ENCODE measurements around the gene LCP2. TPM values are rescaled to one million over a fixed set of nuclear protein-coding genes. Genes with fewer than 3 reads are reported as not detected.

The LCP2 gene
- total and polyA plus RNA-seq, 5 experiments from 2014 or later: 119 to 311 (median 227) TPM

DNA sequence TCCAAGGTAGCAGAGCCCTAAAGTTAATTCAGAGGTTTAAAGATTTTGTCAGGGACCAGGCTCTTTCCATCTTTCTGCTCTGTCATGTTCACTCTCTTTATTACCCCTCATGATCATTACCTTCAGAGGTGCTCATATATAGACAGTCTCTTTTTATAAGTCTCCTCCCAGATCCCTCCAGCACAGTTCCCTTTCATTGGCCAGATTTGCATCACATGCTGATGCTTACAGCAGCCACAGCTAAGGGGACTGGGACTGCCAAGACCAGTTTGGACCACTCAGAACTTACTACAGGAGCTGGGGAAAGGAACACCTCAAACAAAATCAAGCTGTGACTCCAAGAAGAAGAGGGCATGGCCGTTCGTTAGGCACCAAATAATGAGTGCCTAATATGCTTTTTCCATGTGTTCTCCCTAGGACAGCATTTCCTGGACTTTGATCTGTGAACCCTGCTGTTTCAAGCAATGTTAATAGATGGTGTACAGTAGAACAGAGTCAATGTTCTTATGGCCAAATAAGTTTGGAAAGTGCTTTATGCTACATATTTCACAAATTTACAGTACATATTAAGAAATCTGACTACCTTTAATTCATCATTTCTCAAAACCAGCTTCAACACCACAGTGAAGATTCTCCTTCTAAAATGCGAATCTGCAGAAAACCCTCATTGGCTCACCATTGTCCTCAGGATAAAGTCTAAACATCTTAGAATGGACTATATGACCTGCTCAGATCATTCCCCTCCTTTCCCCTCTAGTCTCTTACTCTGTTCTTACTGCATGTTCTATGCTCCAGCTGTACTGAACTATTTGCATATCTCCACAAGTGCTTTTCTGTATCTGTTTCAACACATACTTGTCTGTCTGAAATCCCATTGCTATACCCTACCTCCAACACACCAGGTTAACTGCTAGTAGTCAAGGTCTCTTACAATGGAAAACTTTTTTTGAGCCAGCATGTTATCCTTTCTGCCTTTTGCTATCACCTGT lies 61.4 kb downstream of the LCP2 start:
- H3K36me3 Mint-ChIP-seq: peaks cover 0 to 2% (median 2%) of the 10 kb centered on the region in 3 donors
- H3K9me3 Mint-ChIP-seq: peaks cover 0 to 4% (median 0%) of the 10 kb centered on the region in 9 donors
- ATAC-seq (peak in 1 of 2 donors; percentile 25), DNase-seq (no peak)
- peaks cover 0 to 26% (median 16%) of the 10 kb centered on the region in 4 donors for H3K4me1 Mint-ChIP-seq
- no peaks in the 10 kb centered on the region for H3K27me3 Mint-ChIP-seq
- H3K4me3 Mint-ChIP-seq: no peak overlapping the region
- POLR2A ChIA-PET: interaction anchor here (0.7 to 1.1 kb wide), 2 partner anchors 27 to 43 kb away, joined by 3 to 4 read pairs; no protein-coding TSS in a partner anchor
- peak overlapping the region in 9 of 10 donors; percentile 6 to 82 (median 49) for H3K27ac Mint-ChIP-seq

DNA sequence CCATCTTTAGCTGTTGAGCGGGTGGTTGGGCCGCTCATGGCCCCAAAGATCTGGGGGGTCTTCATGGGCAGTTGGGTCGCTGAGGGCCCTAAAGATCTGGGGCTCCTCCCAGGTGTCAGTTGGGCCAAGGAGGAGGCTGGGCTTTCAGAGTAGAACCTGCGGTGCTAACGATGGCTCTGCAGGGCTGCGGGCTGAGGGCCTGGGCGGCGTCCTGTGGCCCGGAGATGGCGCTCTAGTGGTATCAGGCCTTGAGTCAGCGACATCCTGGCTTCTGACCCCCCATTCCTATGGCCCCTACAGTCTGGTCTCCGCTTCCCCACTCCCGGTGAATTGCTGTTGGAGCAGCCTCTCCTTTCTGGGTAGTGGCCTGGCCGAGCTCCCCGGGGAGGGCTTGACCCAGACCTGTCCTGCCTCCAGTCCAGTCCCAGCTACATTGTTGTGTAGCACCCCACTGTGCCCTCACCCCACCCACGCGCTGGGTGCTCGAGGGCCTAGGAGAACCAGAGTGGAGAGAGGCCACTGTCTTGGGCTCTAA lies 64.2 kb downstream of the LCP2 start:
- H3K9me3 Mint-ChIP-seq: no peaks in the 10 kb centered on the region
- POLR2A ChIA-PET: no interaction called here
- H3K36me3 Mint-ChIP-seq: peaks cover 0 to 2% (median 2%) of the 10 kb centered on the region in 3 donors

DNA sequence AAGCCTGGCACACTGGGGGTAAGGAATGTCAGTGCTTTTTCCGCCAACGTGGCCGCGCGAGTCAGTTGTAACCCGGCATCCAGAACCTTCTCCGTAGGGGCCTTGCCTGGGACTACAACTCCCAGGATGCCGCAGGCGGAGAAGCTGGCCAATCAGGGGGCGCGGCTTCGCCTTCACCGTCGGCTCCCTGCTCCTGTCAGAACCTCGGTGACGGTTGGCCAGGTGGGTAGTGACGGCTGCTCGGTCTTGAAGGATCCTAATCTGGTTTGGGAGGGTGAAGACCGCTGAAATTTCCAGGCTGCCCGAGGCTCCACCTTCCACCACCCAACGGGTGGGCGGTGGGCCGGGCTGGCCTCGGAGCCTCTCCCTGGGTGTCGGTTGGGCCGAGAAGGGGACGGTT lies 64.8 kb downstream of the LCP2 start, which contains the start of gene C5orf58:
Gene C5orf58 (plus strand): TSS at position 200 of the 400 bp plus-strand sequence. CDS start 1,992 bp downstream, outside the sequence.
- DNase-seq: no peak
- peaks cover 0 to 2% (median 0%) of the 10 kb centered on the region in 3 donors for H3K36me3 Mint-ChIP-seq
- no peak for ATAC-seq
- no peaks in the 10 kb centered on the region for H3K9me3 Mint-ChIP-seq
- H3K27me3 Mint-ChIP-seq: no peaks in the 10 kb centered on the region
- H3K4me1 Mint-ChIP-seq: peaks cover 0 to 13% (median 9%) of the 10 kb centered on the region in 4 donors
- H3K4me3 Mint-ChIP-seq: peak within 1 kb of the TSS in 1 of 10 donors; percentile 6
- POLR2A ChIA-PET: no interaction called here
- H3K27ac Mint-ChIP-seq: peak within 1 kb of the TSS in 2 of 10 donors; percentile 3 to 76

More for the DNA sequence above, 64.2 kb downstream of the LCP2 start:
- peaks cover 0 to 20% (median 13%) of the 10 kb centered on the region in 4 donors for H3K4me1 Mint-ChIP-seq
- H3K27me3 Mint-ChIP-seq: no peaks in the 10 kb centered on the region
- no peak for ATAC-seq
- peak overlapping the region in 1 of 10 donors; percentile 3 for H3K27ac Mint-ChIP-seq
- peak overlapping the region in 1 of 10 donors; percentile 6 for H3K4me3 Mint-ChIP-seq
- no peak for DNase-seq

DNA sequence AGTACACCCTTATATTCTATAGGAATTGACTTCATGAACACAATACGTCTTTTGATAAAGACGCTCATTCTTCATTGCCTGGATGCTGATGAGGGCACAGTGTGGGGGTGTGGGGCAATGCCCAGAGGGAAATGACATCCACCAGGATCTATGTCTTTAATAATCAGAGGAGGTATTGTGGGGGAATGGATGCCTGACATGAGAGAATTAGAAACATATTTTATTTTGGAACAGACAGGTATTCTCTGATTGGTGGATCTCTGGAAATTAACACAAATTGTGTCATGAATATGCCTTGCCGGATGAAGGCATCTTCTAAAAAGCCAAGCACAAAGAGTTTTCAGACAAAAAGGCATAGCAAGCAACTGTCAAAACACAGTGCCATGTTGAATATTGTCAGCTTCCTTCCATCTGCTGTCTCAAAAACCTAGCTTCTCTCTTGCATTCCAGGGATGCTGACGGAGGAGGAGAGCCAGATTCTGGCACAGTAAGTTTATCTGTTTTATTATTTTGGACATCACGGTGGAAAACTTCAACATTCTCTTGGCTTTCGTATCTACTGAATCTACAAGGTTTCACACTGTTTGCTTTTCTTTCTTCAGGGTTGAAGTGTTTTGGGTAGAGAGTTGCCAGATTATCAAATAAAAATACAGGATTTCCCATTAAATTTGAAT lies 68.7 kb downstream of the LCP2 start:
- Mint-ChIP-seq H3K4me3 (no peak overlapping the region), H3K27ac (peak overlapping the region in 1 of 10 donors; percentile 34), H3K9me3 (no peaks in the 10 kb centered on the region), H3K27me3 (no peaks in the 10 kb centered on the region), H3K36me3 (no peaks in the 10 kb centered on the region), H3K4me1 (peaks cover 3 to 5% (median 4%) of the 10 kb centered on the region in 4 donors)
- no peak for ATAC-seq
- DNase-seq: no peak
- POLR2A ChIA-PET: interaction anchor here (1.1 to 1.4 kb wide), 2 partner anchors 9 to 40 kb away, joined by 3 to 4 read pairs; no protein-coding TSS in a partner anchor

DNA sequence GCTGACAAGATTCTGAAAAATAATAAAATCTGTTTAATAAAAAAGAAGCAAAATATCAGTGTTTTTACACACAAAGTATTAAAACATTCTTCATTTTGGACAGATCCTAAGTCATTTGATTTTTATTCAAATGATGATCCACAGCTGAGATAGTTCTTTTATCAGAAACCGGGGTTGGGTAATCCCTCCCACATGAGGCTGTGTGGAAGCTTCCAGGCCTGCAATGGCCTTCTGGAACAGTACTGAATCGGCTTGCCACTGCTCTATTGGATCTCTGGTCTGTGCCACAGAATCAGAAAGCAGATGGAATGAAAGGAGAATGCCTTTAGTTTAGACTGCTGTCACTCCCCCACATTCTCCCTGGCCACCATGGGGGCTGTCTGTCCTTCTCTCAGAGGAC lies 70.9 kb downstream of the LCP2 start:
- H3K4me1 Mint-ChIP-seq: peaks cover 3 to 5% (median 4%) of the 10 kb centered on the region in 4 donors
- H3K9me3 Mint-ChIP-seq: no peaks in the 10 kb centered on the region
- DNase-seq (no peak), ATAC-seq (no peak)
- H3K4me3 Mint-ChIP-seq: no peak overlapping the region
- no peaks in the 10 kb centered on the region for H3K27me3 Mint-ChIP-seq
- H3K36me3 Mint-ChIP-seq: no peaks in the 10 kb centered on the region
- peak overlapping the region in 1 of 10 donors; percentile 52 for H3K27ac Mint-ChIP-seq
- POLR2A ChIA-PET: interaction anchor here (0.9 to 1.8 kb wide), 4 partner anchors 48 to 111 kb away, joined by 3 to 7 read pairs (median 3); no protein-coding TSS in a partner anchor

DNA sequence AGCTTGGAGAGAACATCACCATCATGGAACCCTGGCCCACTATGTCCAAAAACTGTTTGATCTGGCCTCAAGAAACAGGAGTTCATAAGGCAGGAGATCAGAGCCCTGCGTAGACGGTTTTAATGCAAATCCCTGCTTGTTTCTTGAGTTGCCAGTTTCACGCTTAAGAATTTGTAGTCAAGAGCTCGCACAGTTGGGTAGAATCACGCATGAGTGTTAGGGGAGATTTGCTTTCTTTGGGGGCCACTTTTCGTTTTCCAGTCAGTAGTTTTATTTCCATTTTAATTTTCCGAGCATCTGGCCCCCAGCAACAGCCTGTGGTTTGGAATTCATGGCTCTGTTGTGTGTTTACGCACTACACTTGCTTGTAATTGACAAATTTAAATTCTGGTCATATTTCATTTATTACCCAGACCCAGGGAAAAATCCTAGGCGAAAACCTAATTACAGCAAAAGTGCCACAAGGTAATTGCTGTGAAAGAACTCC lies 71.4 kb downstream of the LCP2 start:
- ATAC-seq (no peak), DNase-seq (no peak)
- Mint-ChIP-seq H3K9me3 (no peaks in the 10 kb centered on the region), H3K27me3 (no peaks in the 10 kb centered on the region), H3K4me3 (peak overlapping the region in 1 of 10 donors; percentile 43), H3K4me1 (peaks cover 3 to 5% (median 4%) of the 10 kb centered on the region in 4 donors), H3K36me3 (no peaks in the 10 kb centered on the region), H3K27ac (peak overlapping the region in 4 of 10 donors; percentile 10 to 76 (median 46))
- POLR2A ChIA-PET: interaction anchor here (0.6 to 2.1 kb wide), 7 partner anchors 41 to 112 kb away, joined by 3 to 13 read pairs (median 5); no protein-coding TSS in a partner anchor

DNA sequence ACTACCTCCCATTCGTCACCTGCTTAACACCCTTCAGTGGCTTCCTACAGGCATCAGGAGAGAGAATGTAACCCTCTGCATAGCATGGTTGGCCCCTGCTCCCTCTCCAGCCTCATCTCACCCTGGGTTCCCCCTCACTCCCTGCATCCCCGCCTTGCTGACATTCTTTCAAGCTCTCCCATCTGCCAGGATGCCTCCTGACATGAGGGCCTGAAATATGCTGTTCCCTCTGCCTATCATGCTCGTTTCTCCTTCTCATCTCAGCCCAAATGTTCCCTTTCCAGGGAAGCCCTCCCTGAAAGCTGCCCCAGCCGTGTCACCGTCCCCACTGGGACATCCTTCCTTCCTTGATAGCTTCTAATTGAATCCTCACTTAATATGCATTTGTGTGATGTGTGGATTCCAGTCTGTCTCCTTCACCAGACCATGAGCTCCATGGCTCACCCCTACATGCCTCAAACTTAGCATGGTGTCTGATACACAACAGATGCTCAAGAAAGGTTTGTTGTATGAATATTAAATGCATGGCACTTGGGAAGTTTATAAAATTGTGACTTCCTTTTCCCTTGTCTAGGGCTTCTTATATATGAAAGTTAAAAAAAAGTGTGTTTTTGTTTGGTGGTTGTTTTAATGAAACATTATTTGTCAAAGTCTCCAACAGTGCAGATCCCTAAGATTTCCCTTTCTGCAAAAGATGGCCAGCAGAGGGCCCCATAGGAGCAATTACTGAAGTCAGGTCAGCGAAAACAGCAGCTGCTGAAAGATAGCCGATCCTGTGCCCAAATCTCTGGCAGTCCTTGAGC lies 72.0 kb downstream of the LCP2 start:
- H3K4me1 Mint-ChIP-seq: peaks cover 3 to 5% (median 4%) of the 10 kb centered on the region in 4 donors
- DNase-seq (peak; percentile 44 to 87 (median 72)), ATAC-seq (peak; percentile 54 to 86)
- H3K27me3 Mint-ChIP-seq: no peaks in the 10 kb centered on the region
- peak overlapping the region in 1 of 10 donors; percentile 43 for H3K4me3 Mint-ChIP-seq
- no peaks in the 10 kb centered on the region for H3K36me3 Mint-ChIP-seq
- peak overlapping the region in 5 of 10 donors; percentile 10 to 76 (median 42) for H3K27ac Mint-ChIP-seq
- POLR2A ChIA-PET: interaction anchor here (0.6 to 2.1 kb wide), 7 partner anchors 41 to 113 kb away, joined by 3 to 13 read pairs (median 5); no protein-coding TSS in a partner anchor
- no peaks in the 10 kb centered on the region for H3K9me3 Mint-ChIP-seq

DNA sequence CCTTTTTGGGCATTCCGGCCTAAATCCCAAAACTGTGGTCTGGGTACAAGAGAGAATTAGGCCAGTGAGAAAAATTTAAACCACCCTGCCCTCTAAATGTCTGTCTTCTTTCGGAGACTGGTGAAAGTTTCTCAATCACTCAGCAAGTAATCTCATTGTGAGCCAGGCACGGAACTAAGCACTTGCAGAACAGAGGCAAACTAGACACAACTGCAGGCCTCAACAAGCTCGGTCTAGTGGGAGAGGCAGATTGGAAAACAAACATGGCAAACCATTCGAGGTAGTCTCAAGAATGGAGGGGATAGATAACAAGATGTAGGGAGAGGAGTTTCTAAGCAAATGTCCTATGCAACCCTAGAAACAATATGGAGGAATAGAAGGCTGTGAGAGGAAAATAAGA lies 73.7 kb downstream of the LCP2 start:
- Mint-ChIP-seq H3K9me3 (no peaks in the 10 kb centered on the region), H3K27ac (no peak overlapping the region), H3K4me1 (peaks cover 3 to 5% (median 4%) of the 10 kb centered on the region in 4 donors), H3K27me3 (no peaks in the 10 kb centered on the region), H3K36me3 (no peaks in the 10 kb centered on the region), H3K4me3 (no peak overlapping the region)
- POLR2A ChIA-PET: interaction anchor here (1.3 kb wide), 1 partner anchor 110 kb away, joined by 3 read pairs; no protein-coding TSS in a partner anchor
- ATAC-seq (no peak), DNase-seq (no peak)

DNA sequence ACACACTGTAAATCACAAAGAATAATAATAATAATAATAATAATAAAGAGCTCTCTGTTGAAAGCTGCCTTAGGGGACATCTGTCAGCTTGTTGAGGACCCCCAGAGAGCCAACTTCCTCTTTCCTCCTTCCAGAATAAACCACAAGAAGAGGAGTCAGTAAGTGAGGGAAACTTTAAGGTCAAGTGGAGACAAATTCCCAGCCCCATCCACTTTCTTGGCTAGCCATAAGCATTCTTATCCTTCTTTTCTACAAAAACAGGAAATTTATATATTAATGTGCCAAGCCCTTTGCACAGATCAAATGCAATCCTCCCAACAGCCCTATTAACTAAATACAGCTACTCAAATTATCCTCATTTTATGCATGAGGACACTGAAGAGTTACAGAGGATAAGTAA lies 74.2 kb downstream of the LCP2 start:
- no peak for ATAC-seq
- H3K4me1 Mint-ChIP-seq: peaks cover 3 to 5% (median 4%) of the 10 kb centered on the region in 4 donors
- H3K27ac Mint-ChIP-seq: no peak overlapping the region
- no peaks in the 10 kb centered on the region for H3K27me3 Mint-ChIP-seq
- POLR2A ChIA-PET: interaction anchor here (0.8 to 1.3 kb wide), 2 partner anchors 111 to 118 kb away, joined by 3 to 4 read pairs; no protein-coding TSS in a partner anchor
- no peak for DNase-seq
- no peaks in the 10 kb centered on the region for H3K36me3 Mint-ChIP-seq
- H3K4me3 Mint-ChIP-seq: no peak overlapping the region
- H3K9me3 Mint-ChIP-seq: no peaks in the 10 kb centered on the region

DNA sequence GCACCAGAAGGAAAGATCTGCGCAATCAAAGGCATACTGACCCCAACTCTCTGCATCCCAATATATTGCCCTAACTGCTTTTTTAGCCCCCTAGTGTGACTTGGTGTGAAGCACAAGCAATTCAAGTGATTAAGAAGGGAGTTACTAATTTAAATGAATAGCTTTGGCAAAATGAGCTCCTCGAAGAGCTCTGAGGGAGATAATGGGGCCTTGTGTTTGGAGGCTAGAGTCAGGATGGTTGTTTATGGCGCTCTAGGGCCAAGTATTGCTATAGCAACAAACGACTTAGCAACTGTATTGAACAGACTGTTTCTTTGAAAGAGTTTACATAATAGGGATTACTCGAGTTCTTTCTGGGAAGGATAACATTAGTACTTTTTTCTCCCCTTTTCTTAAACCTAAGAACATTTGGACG lies 76.2 kb downstream of the LCP2 start:
- no peaks in the 10 kb centered on the region for H3K27me3 Mint-ChIP-seq
- H3K4me1 Mint-ChIP-seq: peaks cover 3 to 5% (median 4%) of the 10 kb centered on the region in 4 donors
- POLR2A ChIA-PET: interaction anchor here (0.6 kb wide), 1 partner anchor 30 kb away, joined by 3 read pairs; no protein-coding TSS in a partner anchor
- ATAC-seq: no peak
- H3K36me3 Mint-ChIP-seq: no peaks in the 10 kb centered on the region
- H3K9me3 Mint-ChIP-seq: no peaks in the 10 kb centered on the region
- DNase-seq: no peak
- no peak overlapping the region for H3K27ac Mint-ChIP-seq
- no peak overlapping the region for H3K4me3 Mint-ChIP-seq

DNA sequence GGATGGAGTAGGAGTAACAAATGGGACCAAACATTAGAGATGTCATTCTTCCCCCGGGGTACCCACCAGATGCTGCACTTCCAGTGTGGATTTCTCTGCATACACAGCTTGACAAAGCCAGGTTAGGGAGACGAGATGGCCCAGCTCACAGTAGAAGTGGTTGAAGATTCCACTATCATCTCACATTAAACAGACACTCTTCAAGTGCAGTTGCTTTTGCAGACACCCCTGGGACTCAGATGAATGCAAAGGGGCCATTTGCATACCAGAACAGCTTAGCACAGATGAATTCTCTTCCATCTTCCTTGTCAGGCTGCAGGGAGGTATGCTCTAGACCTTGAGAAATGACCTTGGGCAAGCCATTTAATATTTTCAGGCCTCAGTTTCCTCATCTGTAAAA lies 77.4 kb downstream of the LCP2 start:
- POLR2A ChIA-PET: no interaction called here
- no peaks in the 10 kb centered on the region for H3K4me1 Mint-ChIP-seq
- no peak overlapping the region for H3K27ac Mint-ChIP-seq

More for the DNA sequence above, 77.4 kb downstream of the LCP2 start:
- Mint-ChIP-seq H3K27me3 (peaks cover 0 to 3% (median 0%) of the 10 kb centered on the region in 5 donors), H3K36me3 (no peaks in the 10 kb centered on the region), H3K4me3 (no peak overlapping the region), H3K9me3 (no peaks in the 10 kb centered on the region)
- DNase-seq (no peak), ATAC-seq (no peak)

Measured in naive thymus-derived CD8-positive, alpha-beta T cell (primary cell).